Naive thymus-derived CD4-positive, alpha-beta T cell (primary cell): ENCODE measurements around the gene CCDC83. TPM values are rescaled to one million over a fixed set of nuclear protein-coding genes. Genes with fewer than 3 reads are reported as not detected.

Experiments used
- polyA plus RNA-seq, 2 donors: library from polyadenylated mRNA; unstranded; fragments of 300-500 nt; fragmentation: Illumina TruSeq; gene quantifications; one replicate each; pipeline ENCODE4 v1.2.3, GENCODE V29; 2021
- total RNA-seq, 6 experiments: library from RNA in 5 of 6; stranded (reverse) in 5 of 6; gene quantifications; 1 replicate in 5 of 6; 2 replicates in 1 of 6; pipeline ENCODE4 v1.2.3 and lab custom pipeline; 2021 to 2026

The CCDC83 gene
- total and polyA plus RNA-seq, 7 experiments from 2014 or later: not detected

Other genes starting within 250 kb of the CCDC83 start
- gene DLG2, start 228.0 kb upstream of the CCDC83 start, total RNA-seq: 1 to 10 TPM; 1.1 to 6.1 (median 3.8) TPM
- gene DLG2, start 228.0 kb upstream of the CCDC83 start, polyA plus RNA-seq: under 1 TPM; 0.64 to 0.76 TPM
- 10 to 100 TPM; 22.1 to 50.4 (median 36.4) TPM for gene TMEM126B, start 226.8 kb upstream of the CCDC83 start, total RNA-seq
- 10 to 100 TPM; 47.1 to 59.3 TPM for gene TMEM126B, start 226.8 kb upstream of the CCDC83 start, polyA plus RNA-seq
- 10 to 100 TPM; 17.8 to 40.8 (median 18.9) TPM for gene TMEM126A, start 207.4 kb upstream of the CCDC83 start, total RNA-seq
- gene TMEM126A, start 207.4 kb upstream of the CCDC83 start, polyA plus RNA-seq: 10 to 100 TPM; 63.0 to 68.0 TPM
- 100 to 1,000 TPM in 2 of 5 experiments, 10 to 100 TPM in 3; 56.9 to 114 (median 59.7) TPM for gene CREBZF, start 190.3 kb upstream of the CCDC83 start, total RNA-seq
- 10 to 100 TPM; 13.0 to 16.8 TPM for gene CREBZF, start 190.3 kb upstream of the CCDC83 start, polyA plus RNA-seq
- gene CCDC89, start 169.2 kb upstream of the CCDC83 start, total RNA-seq: 1 to 10 TPM in 1 of 5 experiments, under 1 TPM in 1, not detected in 3; 0.73 to 1.2 TPM
- not detected for gene CCDC89, start 169.2 kb upstream of the CCDC83 start, polyA plus RNA-seq
- 10 to 100 TPM; 24.8 to 62.9 (median 27.5) TPM for gene SYTL2, start 44.2 kb upstream of the CCDC83 start, total RNA-seq
- 10 to 100 TPM; 12.0 to 33.3 TPM for gene SYTL2, start 44.2 kb upstream of the CCDC83 start, polyA plus RNA-seq
- 100 to 1,000 TPM in 4 of 5 experiments, 10 to 100 TPM in 1; 96.7 to 230 (median 102) TPM for gene PICALM, start 213.7 kb downstream of the CCDC83 start, total RNA-seq
- gene PICALM, start 213.7 kb downstream of the CCDC83 start, polyA plus RNA-seq: 10 to 100 TPM; 14.6 to 16.1 TPM